Osteocyte (in vitro differentiated cells): Measurements from ENCODE around the gene EXOC3L1. TPM values are rescaled to one million over a fixed set of nuclear protein-coding genes. Genes with fewer than 3 reads are reported as not detected.

Experiments
- DNase-seq: peaks from one replicate; pipeline ENCODE4 v3.0.0; 2021; ENCODE audit warnings: mixed read lengths; ENCODE audit not compliant: unreplicated experiment; ENCODE audit errors: extremely low spot score
- H3K27ac Mint-ChIP-seq: one replicate; pipeline ENCODE4 v1.8.0; 2021; ENCODE audit warnings: mild to moderate bottlenecking, mixed read lengths; ENCODE audit not compliant: unreplicated experiment
- H3K27me3 Mint-ChIP-seq: one replicate; pipeline ENCODE4 v1.8.0; 2021; ENCODE audit warnings: mixed read lengths; ENCODE audit not compliant: unreplicated experiment
- H3K36me3 Mint-ChIP-seq: one replicate; pipeline ENCODE4 v1.8.0; 2021; ENCODE audit warnings: mixed read lengths; ENCODE audit not compliant: unreplicated experiment
- H3K4me1 Mint-ChIP-seq: one replicate; pipeline ENCODE4 v1.8.0; 2021; ENCODE audit warnings: mixed read lengths; ENCODE audit not compliant: unreplicated experiment
- H3K4me3 Mint-ChIP-seq: one replicate; pipeline ENCODE4 v1.8.0; 2021; ENCODE audit warnings: mild to moderate bottlenecking, moderate library complexity, mixed read lengths; ENCODE audit not compliant: unreplicated experiment
- H3K9me3 Mint-ChIP-seq: one replicate; pipeline ENCODE4 v1.8.0; 2021; ENCODE audit warnings: mixed read lengths; ENCODE audit not compliant: unreplicated experiment
- CTCF ChIP-seq: fragments of 200-600 bp; sonication (generic); IDR thresholded peaks from 2 replicates; pipeline ENCODE4 v1.5.0; 2021; ENCODE audit warnings: antibody characterized with exemption, mild to moderate bottlenecking, moderate library complexity
- total RNA-seq: library from RNA; stranded (reverse); gene quantifications from 2 replicates; pipeline ENCODE4 v1.2.1, GENCODE V29; 2021

EXOC3L1 gene
- total RNA-seq, 1 donor from 2014 or later: not detected

GRCh38 chr16:67146523-67147357 is 43.2 kb downstream of the EXOC3L1 start:
- TF ChIP-seq CTCF: no peak
- no peak overlapping the region for H3K27ac Mint-ChIP-seq

DNA sequence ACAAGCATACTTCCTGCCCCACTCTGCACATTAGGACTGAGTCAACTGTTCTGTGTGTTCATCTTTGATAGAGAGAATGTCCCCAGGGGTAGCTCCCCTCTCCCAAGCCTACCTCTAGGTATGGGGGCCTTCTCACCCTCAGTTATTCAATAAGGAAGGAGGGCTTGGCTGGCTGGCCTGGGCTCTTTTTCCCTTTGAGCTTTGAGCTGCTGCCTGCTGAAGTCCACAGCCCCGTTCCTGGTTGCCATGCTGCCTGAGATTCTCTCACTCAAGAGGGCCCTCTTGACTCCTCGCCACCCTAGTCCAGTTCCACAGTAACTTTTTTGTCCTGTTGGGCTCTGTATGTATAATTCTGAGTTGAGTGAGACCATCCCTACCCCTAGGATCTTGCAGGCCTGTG is 44.2 kb downstream of the EXOC3L1 start:
- TF ChIP-seq CTCF: no peak
- Mint-ChIP-seq H3K27me3 (no peaks in the 10 kb centered on the region), H3K27ac (no peak overlapping the region), H3K9me3 (no peaks in the 10 kb centered on the region), H3K4me1 (peaks cover 6% of the 10 kb centered on the region), H3K4me3 (no peak overlapping the region), H3K36me3 (peaks cover 42% of the 10 kb centered on the region)
- no peak for DNase-seq

More at GRCh38 chr16:67146523-67147357, 43.2 kb downstream of the EXOC3L1 start:
- Mint-ChIP-seq H3K4me3 (no peak overlapping the region), H3K9me3 (no peaks in the 10 kb centered on the region), H3K36me3 (peaks cover 36% of the 10 kb centered on the region), H3K4me1 (peaks cover 10% of the 10 kb centered on the region), H3K27me3 (no peaks in the 10 kb centered on the region)
- no peak for DNase-seq

DNA sequence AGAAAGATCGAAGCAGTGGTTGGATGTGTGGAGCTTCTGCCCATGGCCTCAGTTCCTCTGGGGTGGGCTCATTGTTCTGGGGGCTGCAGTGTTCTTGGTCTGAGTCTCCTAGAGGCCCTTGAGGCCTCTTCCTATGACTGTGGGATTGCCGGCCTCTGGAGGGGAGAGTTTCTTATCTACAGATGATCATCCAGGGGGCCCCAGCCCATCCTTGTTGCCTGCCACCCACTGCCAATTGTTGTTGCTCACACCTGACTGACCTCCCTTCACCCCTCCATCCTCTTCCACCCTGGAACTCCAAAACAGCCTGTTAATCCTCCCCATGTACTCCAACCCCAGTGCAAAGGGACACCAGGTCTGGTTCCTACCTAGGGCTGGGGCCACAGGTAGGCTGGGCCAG is 45.0 kb downstream of the EXOC3L1 start:
- DNase-seq: no peak
- H3K36me3 Mint-ChIP-seq: peaks cover 49% of the 10 kb centered on the region
- no peak overlapping the region for H3K27ac Mint-ChIP-seq
- H3K4me1 Mint-ChIP-seq: peaks cover 6% of the 10 kb centered on the region
- no peak overlapping the region for H3K4me3 Mint-ChIP-seq
- H3K27me3 Mint-ChIP-seq: no peaks in the 10 kb centered on the region
- no peak for TF ChIP-seq CTCF
- H3K9me3 Mint-ChIP-seq: no peaks in the 10 kb centered on the region

DNA sequence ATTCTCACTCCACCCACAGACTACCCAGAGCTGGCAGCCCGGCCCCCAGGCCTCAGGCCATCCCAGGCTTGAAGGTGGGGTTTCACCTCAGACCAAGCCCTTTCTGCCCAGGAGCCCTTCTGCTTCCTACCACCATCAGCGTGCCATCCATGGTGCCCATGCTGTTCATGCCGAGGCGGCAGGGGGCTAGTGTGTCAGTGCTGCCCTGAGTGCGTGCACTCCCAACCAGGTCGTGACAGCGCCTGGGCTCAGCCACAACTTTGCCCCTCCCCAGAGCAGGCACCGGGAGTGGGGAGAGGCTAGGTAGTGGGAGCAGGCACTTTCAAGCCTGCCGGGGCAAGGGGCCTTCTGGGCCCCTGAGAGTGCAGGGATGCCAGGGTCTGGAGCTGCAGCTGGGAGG is 47.6 kb downstream of the EXOC3L1 start:
- Mint-ChIP-seq H3K27me3 (no peaks in the 10 kb centered on the region), H3K4me1 (no peaks in the 10 kb centered on the region), H3K9me3 (no peaks in the 10 kb centered on the region), H3K27ac (no peak overlapping the region), H3K36me3 (peaks cover 40% of the 10 kb centered on the region), H3K4me3 (no peak overlapping the region)
- TF ChIP-seq CTCF: no peak
- DNase-seq: no peak

- H3K9me3 Mint-ChIP-seq: no peaks in the 10 kb centered on the region
- H3K4me3 Mint-ChIP-seq: no peak overlapping the region
- peaks cover 37% of the 10 kb centered on the region for H3K36me3 Mint-ChIP-seq
- no peaks in the 10 kb centered on the region for H3K4me1 Mint-ChIP-seq
- TF ChIP-seq CTCF: no peak
- no peaks in the 10 kb centered on the region for H3K27me3 Mint-ChIP-seq
- H3K27ac Mint-ChIP-seq: no peak overlapping the region
- no peak for DNase-seq
Measured at GRCh38 chr16:67141391-67141790, 48.5 kb downstream of the EXOC3L1 start.
